B cell (primary cell): ENCODE measurements around the gene PREX1. TPM values are rescaled to one million over a fixed set of nuclear protein-coding genes. Genes with fewer than 3 reads are reported as not detected.

ENCODE experiments used
- ATAC-seq: fragments of 200-7000 bp; cut with Tn5 transposase; one replicate; pipeline ENCODE4 v1.10.0; 2021; ENCODE audit warnings: low read depth, mild to moderate bottlenecking, moderate number of reproducible peaks, moderate library complexity
- CTCF ChIA-PET: fragments of 350-600 bp; sonication (Branson Sonifier 250); formaldehyde crosslinking; loops from one replicate; lab custom pipeline; 2021; ENCODE audit warnings: antibody characterized with exemption, inconsistent platforms; lab: Charles Lee
- POLR2A ChIA-PET: fragments of 350-600 bp; sonication (Branson Sonifier 250); formaldehyde crosslinking; loops from one replicate; lab custom pipeline; 2021; ENCODE audit warnings: antibody characterized with exemption; lab: Charles Lee
- DNase-seq: peaks from one replicate; pipeline ENCODE4 v3.0.0; 2013
- H2AFZ ChIP-seq: 2 replicates; pipeline ENCODE4 v1.6.1; 2012; ENCODE audit warnings: mild to moderate bottlenecking, low read depth, low read length; ENCODE audit not compliant: insufficient read depth, poor library complexity, severe bottlenecking
- H3K27ac ChIP-seq, 2 donors: 1 replicate in 1 of 2; 2 replicates in 1 of 2; pipeline ENCODE4 v1.5.1; 2012 to 2013; ENCODE audit warnings: low read length in 2 of 2, mild to moderate bottlenecking in 2 of 2, moderate library complexity in 1 of 2
- H3K27me3 ChIP-seq, 4 experiments: fragments of 200-600 bp in 1 of 4; sonication (generic) in 1 of 4; replicated peaks in 1 of 4; 1 replicate in 2 of 4; 2 replicates in 2 of 4; pipeline versions ENCODE4 v1.6.1 to v1.7.0; 2013 to 2016; ENCODE audit warnings: low read length in 3 of 4, mild to moderate bottlenecking in 2 of 4, mixed read lengths in 1 of 4, moderate library complexity in 1 of 4; ENCODE audit not compliant: insufficient read depth in 4 of 4, control insufficient read depth in 3 of 4; ENCODE audit errors: control extremely low read depth in 1 of 4
- H3K36me3 ChIP-seq, 2 experiments: replicated peaks in 1 of 2; 1 replicate in 1 of 2; 2 replicates in 1 of 2; pipeline versions ENCODE4 v1.6.1 to v1.7.1; 2013; ENCODE audit warnings: low read length in 1 of 2; ENCODE audit not compliant: insufficient read depth in 2 of 2, control insufficient read depth in 1 of 2; ENCODE audit errors: control extremely low read depth in 1 of 2, extremely low read depth in 1 of 2
- H3K4me1 ChIP-seq, 2 donors: fragments of 200-600 bp in 1 of 2; sonication (generic) in 1 of 2; 1 replicate in 1 of 2; 2 replicates in 1 of 2; pipeline versions ENCODE4 v1.5.1 to v1.6.1; 2013 to 2017; ENCODE audit warnings: low read length in 2 of 2; ENCODE audit not compliant: control insufficient read depth in 2 of 2, insufficient read depth in 2 of 2
- H3K4me2 ChIP-seq: replicated peaks from 2 replicates; pipeline ENCODE3; 2012; ENCODE audit warnings: mild to moderate bottlenecking, low read depth, low read length; ENCODE audit not compliant: poor library complexity, severe bottlenecking
- H3K4me3 ChIP-seq, 5 experiments: fragments of 200-600 bp in 1 of 5; sonication (generic) in 1 of 5; 1 replicate in 3 of 5; 2 replicates in 2 of 5; pipeline versions ENCODE4 v1.5.1 to v1.7.0; 2011 to 2016; ENCODE audit warnings: low read length in 4 of 5, mild to moderate bottlenecking in 4 of 5, low read depth in 2 of 5, control low read depth in 1 of 5, moderate library complexity in 1 of 5; ENCODE audit not compliant: insufficient read depth in 1 of 5; ENCODE audit errors: control extremely low read depth in 1 of 5, extremely low read depth in 1 of 5
- H3K79me2 ChIP-seq: fragments of 200-600 bp; sonication (generic); one replicate; pipeline ENCODE4 v1.6.0; 2016; ENCODE audit warnings: low read length; ENCODE audit not compliant: control insufficient read depth, insufficient read depth
- H3K9ac ChIP-seq: fragments of 200-600 bp; sonication (generic); 2 replicates; pipeline ENCODE4 v1.6.1; 2017; ENCODE audit warnings: mild to moderate bottlenecking, low read length, moderate library complexity
- H3K9me3 ChIP-seq, 3 donors: one replicate each; pipeline versions ENCODE4 v1.6.1 to v1.7.1; 2013; ENCODE audit warnings: low read length in 2 of 3; ENCODE audit not compliant: control insufficient read depth in 2 of 3, insufficient read depth in 1 of 3; ENCODE audit errors: control extremely low read depth in 1 of 3
- H4K20me1 ChIP-seq: 2 replicates; pipeline ENCODE4 v1.6.0; 2012; ENCODE audit warnings: mild to moderate bottlenecking, low read length; ENCODE audit not compliant: insufficient read depth, control insufficient read depth, poor library complexity, severe bottlenecking
- H3K27ac Mint-ChIP-seq: one replicate; pipeline ENCODE4 v1.8.0; 2021; ENCODE audit warnings: mixed read lengths
- H3K27me3 Mint-ChIP-seq: one replicate; pipeline ENCODE4 v1.8.0; 2021; ENCODE audit warnings: mixed read lengths
- H3K4me1 Mint-ChIP-seq: one replicate; pipeline ENCODE4 v1.8.0; 2021; ENCODE audit warnings: mixed read lengths
- H3K4me3 Mint-ChIP-seq: one replicate; pipeline ENCODE4 v1.8.0; 2021; ENCODE audit warnings: mixed read lengths
- H3K9me3 Mint-ChIP-seq: one replicate; pipeline ENCODE4 v1.8.0; 2022; ENCODE audit warnings: mixed read lengths; ENCODE audit not compliant: insufficient read depth
- EZH2 ChIP-seq: IDR thresholded peaks from 2 replicates; pipeline ENCODE4 v1.6.1; 2012; ENCODE audit warnings: borderline replicate concordance, low read depth, mild to moderate bottlenecking, moderate library complexity, low read length; ENCODE audit not compliant: insufficient read depth, poor library complexity, severe bottlenecking
- WGBS: methylation state at CpG from one replicate; pipeline ENCODE4 v1.1.5; 2013; ENCODE audit warnings: missing lambda C conversion rate; ENCODE audit not compliant: insufficient coverage; 5-methylcytosine and 5-hydroxymethylcytosine counted together
- intact Hi-C: fragments of 100-400 bp; cut with micrococcal nuclease; formaldehyde crosslinking; loops from one replicate; pipeline ENCODE4 v1.10.0; 2022
- polyA plus RNA-seq: library from polyadenylated mRNA; depleted of rRNA; stranded (reverse); fragments of >200 nt; gene quantifications from 2 replicates; pipeline ENCODE4 v1.2.3, GENCODE V29; 2012
- total RNA-seq, 2 donors: library from RNA; stranded (reverse); fragments of 120-200 nt in 1 of 2; gene quantifications; 1 replicate in 1 of 2; 2 replicates in 1 of 2; pipeline versions ENCODE4 v1.2.3 to v1.2.4, GENCODE V29; 2013 to 2022
- TF ChIP-seq, protein P1 (sequence below): fragments of 200-600 bp; IDR thresholded peaks from one replicate; pipeline ENCODE4 v1.8.0; 2022; ENCODE audit warnings: antibody characterized with exemption, mild to moderate bottlenecking

The PREX1 gene
- total and polyA plus RNA-seq, 2 donors (not counting 1 experiment from before 2014, with no cell fraction given), result 79.1 to 99.4 TPM

DNA sequence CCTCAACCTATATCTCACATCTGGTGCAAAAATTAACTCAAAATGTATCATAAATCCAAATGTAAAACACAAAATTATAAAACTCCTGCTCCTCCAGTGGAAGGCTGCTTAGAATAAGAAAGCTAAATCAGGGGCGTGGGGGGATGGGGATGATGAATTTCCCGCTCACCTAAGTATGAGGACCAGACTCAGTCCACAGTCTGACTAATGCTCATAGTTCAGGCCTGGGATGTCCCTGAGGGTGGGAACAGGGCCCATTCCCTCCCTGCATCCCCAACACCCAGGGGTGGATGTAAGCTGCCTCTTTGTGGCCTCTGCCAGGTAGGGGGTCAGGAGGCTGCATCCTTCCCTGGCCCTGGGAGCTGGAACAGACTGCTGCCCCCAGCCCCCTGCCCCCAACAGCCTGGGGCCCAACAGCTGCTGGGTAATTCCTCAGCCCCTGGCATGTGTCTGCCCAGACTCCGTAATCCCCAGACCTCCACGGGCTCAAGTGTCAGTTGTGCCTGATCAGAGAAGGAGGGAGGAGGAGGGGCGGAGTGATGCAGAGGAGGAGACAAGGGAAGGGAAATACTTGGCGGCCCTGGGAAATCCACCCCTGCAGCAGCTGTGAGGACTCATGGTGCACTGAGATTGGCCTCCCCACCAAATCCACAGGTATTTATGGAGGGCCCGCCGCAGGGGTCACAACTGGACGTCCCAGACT lies 224.5 kb downstream of the PREX1 start:
- H3K4me1 ChIP-seq, result no peaks in the 10 kb centered on the region
- H3K27ac ChIP-seq, result no peak overlapping the region
- Mint-ChIP-seq H3K4me1 (peaks cover 3% of the 10 kb centered on the region), H3K4me3 (no peak overlapping the region), H3K27ac (no peak overlapping the region), H3K27me3 (peaks cover 17% of the 10 kb centered on the region), H3K9me3 (no peaks in the 10 kb centered on the region)
- H3K36me3 ChIP-seq, result no peaks in the 10 kb centered on the region
- H3K79me2 ChIP-seq, result no peaks in the 10 kb centered on the region
- 77% methylated on average over 5 of the region's 9 CpGs for WGBS
- H3K9ac ChIP-seq, result no peak overlapping the region
- no peak overlapping the region for H3K4me2 ChIP-seq
- no peaks in the 10 kb centered on the region for H3K9me3 ChIP-seq
- ChIA-PET CTCF (no interaction called here), POLR2A (interaction anchor here (0.6 kb wide), 1 partner anchor 441 kb away, joined by 3 read pairs; no protein-coding TSS in a partner anchor)
- H3K27me3 ChIP-seq, result peaks cover 0 to 5% (median 0%) of the 10 kb centered on the region in 4 experiments
- intact Hi-C loops, result no loop called here
- TF ChIP-seq EZH2, result no peak
- TF ChIP-seq, protein P1, sequence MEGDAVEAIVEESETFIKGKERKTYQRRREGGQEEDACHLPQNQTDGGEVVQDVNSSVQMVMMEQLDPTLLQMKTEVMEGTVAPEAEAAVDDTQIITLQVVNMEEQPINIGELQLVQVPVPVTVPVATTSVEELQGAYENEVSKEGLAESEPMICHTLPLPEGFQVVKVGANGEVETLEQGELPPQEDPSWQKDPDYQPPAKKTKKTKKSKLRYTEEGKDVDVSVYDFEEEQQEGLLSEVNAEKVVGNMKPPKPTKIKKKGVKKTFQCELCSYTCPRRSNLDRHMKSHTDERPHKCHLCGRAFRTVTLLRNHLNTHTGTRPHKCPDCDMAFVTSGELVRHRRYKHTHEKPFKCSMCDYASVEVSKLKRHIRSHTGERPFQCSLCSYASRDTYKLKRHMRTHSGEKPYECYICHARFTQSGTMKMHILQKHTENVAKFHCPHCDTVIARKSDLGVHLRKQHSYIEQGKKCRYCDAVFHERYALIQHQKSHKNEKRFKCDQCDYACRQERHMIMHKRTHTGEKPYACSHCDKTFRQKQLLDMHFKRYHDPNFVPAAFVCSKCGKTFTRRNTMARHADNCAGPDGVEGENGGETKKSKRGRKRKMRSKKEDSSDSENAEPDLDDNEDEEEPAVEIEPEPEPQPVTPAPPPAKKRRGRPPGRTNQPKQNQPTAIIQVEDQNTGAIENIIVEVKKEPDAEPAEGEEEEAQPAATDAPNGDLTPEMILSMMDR, result no peak
- H3K4me3 ChIP-seq, result no peak overlapping the region
- DNase-seq (no peak), ATAC-seq (no peak)
- H4K20me1 ChIP-seq, result no peaks in the 10 kb centered on the region
- H2AFZ ChIP-seq, result no peak overlapping the region

DNA sequence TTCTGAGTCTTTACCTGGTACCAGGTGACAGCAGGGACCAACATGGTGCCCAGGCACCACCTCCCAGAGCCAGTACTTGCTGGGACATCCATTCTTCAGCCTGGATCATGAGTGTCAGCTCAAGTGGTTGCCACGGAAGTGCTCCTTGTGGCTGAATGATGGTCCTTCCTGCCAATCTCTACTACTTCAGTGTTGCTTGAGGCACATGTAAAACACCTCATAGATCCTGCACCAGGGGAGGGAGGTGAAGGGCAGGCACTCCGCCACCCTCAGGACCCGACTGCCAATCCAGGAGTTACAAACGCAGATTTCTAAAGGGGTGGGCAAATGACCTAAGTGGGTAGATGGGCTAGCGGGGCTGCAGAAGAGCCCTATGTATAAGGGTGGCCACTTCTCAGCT lies 226.0 kb downstream of the PREX1 start:
- H3K9me3 ChIP-seq, result no peaks in the 10 kb centered on the region
- peaks cover 0 to 6% (median 0%) of the 10 kb centered on the region in 4 experiments for H3K27me3 ChIP-seq
- Mint-ChIP-seq H3K9me3 (no peaks in the 10 kb centered on the region), H3K4me3 (no peak overlapping the region), H3K27me3 (peaks cover 21% of the 10 kb centered on the region), H3K27ac (no peak overlapping the region), H3K4me1 (peaks cover 3% of the 10 kb centered on the region)
- DNase-seq (no peak), ATAC-seq (no peak)
- 90% methylated on average over 4 of the region's 5 CpGs for WGBS
- POLR2A ChIA-PET, result no interaction called here
- H3K36me3 ChIP-seq, result no peaks in the 10 kb centered on the region
- intact Hi-C loops, result no loop called here
- H3K4me3 ChIP-seq, result no peak overlapping the region
- no peak overlapping the region for H3K9ac ChIP-seq
- CTCF ChIA-PET, result no interaction called here
- TF ChIP-seq, protein P1, result no peak
- TF ChIP-seq EZH2, result no peak
- no peak overlapping the region for H2AFZ ChIP-seq
- H4K20me1 ChIP-seq, result no peaks in the 10 kb centered on the region
- H3K79me2 ChIP-seq, result no peaks in the 10 kb centered on the region
- no peak overlapping the region for H3K27ac ChIP-seq
- H3K4me1 ChIP-seq, result no peaks in the 10 kb centered on the region
- no peak overlapping the region for H3K4me2 ChIP-seq
